ENCODE data around the gene NR5A2.

Gene NR5A2

DNA sequence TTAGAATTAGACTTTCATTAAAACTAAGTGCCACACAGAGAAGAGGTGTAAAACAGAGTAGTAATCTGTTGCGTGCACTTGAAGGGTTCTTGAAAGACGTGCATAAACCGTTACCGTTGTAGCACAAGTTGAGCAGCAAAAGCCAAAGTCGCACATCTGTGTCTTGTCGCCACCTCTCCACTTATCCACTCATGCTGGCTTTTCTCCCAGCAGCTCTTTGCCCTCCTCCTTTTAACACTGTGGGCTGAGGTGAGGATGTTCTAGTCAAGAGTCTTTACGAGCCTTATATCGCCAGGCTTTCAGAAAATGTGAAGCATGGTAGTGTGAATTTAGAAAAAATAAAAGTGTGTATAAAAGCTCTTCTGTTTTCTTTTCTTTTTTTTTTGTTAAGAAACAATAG, 48.0 kb downstream of the NR5A2 start:
- peak; percentile 73 for DNase-seq

DNA sequence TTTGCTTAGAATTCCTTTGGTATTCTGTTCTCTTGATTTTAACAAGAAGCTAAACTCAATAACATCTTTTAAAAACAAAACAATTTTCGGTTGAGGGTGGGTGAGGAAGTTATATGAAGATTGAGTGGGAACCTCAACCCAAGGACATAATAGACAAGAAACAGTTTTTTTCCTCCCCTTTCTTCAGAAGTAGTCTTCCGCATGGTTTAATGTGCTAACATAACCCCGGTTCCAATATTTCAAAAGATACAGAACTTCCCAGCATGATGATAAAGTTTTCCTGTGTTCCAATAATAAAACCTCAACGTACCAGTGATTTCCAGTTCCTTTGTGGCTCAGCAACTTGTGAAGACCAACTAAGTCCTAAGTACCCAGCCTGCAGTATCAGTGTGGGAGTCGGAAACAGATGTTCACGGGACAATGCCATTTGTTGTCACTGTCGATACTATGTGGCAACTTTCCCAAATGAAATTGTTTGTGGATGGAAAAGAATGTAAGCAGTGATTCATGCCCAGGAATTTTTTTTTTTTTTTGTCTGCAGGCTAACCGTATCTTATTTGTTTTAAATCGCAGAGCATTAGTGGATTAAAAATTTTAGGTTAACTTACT, 48.5 kb downstream of the NR5A2 start:
- DNase-seq, result no peak

DNA sequence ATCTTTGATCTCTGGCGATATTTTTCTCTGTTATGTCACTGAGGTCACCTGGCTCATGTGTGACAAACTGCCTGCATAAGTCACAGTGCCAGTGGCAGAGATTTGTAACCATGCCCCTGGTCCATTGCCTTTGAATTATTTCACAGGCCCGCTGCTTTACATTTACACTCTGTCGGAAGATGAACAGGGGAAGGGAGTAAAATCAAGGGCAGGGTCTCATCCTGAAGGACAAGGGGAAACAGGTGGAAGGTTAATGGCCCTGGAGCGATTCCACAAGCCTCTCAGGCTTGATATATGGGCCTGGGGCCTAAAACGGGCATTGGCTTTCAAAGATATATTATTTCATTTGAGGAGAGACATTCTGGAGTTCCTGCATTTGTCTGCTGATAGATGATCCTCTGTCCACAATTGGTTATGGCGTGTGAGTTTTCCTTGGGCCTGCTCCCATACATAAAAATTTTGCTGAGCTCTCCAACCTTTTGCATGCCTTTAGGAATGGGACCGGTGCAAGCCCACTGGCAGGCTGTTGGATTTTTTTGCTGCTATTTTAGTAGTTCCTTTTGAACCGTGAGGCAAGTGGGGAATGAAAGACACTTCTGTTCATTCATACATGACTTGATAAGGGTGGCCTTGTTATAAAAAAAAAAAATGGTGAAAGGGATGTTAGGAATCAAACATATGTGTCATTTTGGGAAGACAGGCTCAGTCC, 51.9 kb downstream of the NR5A2 start:
- DNase-seq, result no peak

DNA sequence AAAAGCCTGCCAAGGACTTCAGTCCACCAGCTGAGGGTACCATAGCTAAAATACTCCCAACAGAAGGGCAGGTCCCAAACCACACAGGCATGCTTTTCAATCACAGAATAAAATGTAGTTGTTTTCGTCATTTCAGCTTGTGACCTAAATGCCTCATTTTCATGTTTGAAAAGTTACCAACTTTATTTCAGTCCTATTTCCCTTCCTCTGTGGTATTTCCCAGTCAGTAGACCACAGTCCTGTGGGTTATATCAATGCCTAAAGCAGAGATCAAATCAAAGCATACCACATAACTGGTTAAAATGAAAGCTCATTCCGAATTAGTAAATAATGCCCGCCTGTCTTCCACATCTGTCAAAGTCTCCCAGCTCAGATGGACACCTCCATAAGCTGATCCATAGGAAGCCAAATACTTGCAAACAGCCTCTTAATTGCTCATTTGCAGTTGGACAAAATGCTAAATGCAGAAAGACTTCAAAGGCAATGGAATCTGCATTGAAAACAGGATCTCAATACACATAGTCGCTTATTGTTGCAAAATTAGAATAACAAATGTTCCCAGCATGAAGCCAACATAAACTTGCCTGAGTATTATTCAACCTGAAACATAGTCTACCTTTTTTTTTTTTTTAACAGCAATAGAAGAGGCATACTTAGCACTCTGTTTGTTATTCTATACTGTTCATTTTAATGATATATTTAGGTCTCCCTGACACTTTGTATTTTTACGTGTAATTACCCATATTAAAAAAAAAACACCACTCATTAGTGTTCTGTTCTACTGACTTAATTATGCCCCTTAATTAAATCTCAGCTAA, 53.9 kb downstream of the NR5A2 start:
- no peak for DNase-seq

DNA sequence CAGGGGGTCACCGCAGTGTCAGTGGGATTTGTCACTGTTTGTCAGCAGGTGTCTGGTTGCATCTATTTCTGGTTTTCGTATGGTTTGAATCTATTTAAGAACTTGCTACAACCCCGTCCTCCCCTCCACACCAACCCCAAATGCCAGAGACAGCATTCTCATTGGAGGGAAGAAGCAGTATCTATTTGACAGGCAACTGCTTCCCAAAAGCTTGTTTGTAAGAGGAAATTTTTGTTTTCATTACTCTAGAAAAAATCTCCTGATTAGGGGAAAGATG, 54.4 kb downstream of the NR5A2 start:
- DNase-seq, result no peak

DNA sequence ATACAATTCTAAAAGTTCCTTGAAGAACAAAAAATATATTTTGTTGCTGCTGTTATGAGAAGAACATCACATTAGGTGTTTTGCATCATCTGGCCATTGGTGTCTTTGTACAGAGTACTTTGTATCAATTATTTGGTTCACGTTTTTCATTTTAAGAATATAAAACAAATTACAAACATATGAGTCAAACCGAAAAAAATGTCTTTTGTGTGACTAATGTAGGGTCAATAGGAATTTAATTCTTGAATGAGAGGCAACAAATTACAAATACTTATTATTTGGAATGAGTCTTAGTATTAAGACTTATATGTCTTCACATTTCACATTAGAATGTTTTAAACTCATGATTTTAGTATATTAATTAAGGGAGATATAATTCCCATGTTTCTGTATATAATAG, 54.8 kb downstream of the NR5A2 start:
- no peak for DNase-seq

DNA sequence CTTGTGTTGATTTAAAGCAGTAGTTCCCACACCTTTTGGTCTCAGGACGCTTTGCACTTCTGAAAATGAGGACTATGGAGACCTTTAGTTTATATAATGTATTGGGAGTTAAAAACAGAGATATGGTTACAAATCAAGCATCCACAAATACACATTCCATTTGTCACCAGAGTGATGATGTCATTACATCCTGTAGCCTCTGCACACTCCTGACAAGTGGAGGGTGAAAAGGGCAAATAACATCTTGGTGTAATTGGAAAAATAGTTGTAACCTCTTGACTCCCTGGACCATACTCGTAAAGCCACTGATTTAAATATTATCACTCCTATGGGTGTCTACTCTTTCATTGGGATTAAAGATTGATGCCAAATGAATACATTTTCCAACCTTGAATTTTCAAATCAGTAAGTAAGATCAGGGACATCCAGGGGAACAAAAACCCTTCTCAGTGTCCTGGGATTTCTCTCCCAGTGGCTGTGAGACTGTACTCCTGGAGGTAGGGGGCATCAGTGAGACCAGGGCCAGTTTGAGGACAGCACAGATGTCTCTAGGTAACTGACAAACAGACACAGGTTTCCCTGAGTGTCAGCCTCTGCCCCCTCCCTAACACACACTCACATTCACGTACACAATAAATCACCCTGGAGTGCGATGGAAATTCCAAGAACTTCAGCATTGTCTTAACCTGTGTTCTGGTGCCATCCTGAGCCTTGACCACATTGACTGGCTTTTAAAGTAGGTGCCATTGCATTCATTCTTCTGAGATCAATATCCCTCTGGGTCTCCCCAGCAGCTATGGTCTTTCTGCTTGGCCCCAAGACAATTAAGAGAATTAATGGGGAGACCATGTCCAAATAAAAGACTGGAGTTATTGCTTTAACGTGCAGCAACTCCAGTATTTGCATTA, 63.0 kb downstream of the NR5A2 start:
- no peak for DNase-seq

DNA sequence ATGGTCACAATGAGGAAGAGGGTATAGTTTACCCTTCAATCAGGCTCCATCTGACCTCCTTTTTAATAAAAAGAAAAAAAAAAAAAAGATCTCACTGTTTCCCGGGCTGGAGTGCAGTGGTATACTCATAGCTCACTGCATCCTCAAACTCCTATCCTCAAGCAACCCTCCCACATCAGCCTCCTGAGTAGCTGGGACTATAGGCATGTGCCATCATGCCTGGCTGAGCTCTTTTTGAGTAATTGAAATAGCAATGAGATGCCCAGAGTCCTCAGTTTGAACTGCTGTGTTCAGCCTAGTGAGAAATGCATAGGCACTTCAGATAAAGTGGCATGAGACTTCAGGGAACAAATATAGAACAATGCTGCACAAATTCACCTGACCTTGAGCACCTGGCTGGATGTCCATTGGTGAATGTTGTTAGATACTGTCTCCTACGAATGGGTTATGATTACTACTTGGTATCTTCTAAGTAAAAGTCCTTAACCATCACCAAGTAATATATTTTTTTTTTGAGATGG, 67.6 kb downstream of the NR5A2 start:
- DNase-seq, result no peak

DNA sequence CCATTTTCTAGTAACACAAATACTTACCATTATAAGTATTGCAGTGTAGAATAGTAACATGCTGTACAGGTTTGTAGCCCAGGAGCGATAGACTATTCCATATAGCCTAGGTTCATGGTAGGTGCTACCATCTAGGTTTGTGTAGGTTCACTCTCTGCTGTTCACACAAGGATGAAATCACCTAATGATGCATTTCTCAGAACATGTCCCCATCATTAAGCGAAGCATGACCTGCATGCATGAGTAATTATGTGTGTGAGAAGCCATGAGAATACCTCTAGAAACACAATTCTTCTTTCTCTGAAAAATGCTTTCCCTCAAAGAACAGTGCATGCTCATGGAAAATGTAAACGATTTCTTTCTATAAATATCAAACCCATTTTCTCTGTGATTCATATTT, 69.3 kb downstream of the NR5A2 start:
- DNase-seq, result no peak

DNA sequence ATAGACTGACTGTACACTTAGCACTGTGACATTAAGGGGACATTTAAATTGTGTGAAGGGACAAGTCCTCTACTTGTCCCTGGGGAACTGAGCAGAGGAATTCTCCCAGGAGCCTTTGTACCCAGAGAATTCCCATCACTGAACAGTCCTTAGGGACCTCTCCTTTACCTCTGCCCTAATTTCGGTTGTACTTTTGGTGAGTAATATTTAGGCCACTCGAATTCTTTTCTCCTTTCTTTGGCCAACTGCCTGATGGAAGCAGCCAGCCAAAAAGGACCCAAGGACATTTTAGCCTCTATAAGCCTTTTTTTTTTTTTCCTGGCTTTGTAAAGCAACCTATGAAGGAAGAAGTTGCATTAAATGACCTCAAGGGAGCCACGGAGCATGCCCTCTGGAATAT, 71.5 kb downstream of the NR5A2 start:
- DNase-seq, result no peak

DNA sequence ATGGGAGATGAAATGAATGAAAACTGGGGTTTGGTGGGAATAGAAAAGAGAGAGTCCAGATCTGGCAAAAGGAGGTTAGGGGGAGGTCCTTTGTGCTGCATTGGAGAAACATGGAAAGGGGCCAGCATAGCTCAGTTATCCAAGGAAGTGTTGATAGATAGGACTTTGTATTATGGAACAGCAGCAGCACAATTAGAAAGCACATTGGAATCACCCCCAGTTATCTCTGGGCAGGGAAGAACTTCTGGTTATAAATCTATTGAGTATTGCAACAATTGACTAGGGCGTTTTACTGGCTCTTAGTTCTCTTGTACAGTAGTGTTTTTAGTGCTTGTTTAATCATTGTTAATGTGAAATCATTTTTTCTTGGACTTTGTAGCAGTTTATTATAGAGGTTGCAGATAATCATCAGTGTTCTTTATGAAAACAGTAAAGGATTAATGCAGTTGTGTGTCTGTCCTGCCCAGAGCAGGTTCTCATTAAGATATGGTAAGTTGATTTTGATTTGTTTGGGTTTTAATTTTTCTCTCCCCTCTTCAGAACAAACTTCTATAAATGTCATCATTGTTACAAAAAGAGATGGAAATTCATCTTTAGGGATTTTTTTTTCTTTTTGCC, 76.6 kb downstream of the NR5A2 start:
- no peak for DNase-seq

DNA sequence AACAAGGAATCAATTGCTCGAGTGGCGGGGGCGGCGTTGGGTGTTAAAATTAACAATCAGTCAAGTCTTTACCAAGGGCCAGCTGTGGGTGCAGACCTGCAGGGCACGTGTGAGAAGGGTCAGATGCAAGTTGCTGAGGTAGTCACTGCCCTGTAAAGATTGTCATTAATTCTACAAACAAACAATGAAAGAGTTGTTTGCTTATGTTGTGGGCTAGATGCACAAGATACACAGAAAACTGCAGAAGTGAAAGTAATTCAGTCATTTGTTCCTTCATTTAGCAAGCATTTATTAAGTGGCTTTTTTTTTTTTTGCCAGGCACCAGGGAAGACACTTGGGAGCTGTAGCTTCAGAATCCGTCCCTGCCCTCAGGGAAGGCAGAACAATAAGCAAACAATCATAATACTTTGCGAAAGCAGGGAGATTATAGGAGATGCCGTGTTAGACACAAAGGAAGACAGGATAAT, 79.5 kb downstream of the NR5A2 start:
- peak; percentile 17 for DNase-seq

DNA sequence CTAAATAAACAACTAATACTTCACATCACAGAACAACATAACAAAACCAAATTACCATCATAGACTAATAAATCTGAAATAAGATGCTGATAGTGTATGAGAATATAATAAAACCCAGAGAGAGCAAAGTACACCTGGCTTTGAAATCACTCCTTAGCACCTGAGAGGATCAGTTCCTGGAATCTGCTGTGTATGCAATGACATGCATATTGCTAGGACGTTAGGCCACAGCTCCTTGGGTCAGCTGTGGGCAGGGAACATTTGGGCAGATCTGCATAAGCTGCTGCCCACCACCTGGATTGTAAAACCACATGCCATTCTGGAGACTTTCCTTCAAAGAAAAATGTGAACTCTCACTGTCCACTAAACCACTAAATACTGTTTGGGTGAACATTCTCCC, 81.1 kb downstream of the NR5A2 start:
- no peak for DNase-seq

DNA sequence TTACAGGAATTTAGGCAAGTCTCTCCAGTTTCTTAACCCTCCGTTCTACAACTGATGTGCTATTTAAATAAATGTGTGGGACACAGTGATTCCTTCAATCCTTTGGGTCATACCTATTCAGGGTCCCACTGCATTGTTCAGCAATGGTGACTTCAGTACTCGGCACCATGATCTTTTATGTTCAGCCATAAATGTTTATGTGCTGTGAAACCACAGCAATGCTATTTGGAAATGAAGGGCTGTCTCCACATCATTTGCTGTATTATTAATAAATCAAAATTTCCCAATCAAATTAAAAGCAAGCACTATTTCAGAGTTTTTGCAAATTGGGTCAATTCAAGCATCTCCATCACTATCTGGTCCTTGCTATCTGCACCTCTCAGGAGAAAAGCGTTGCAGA, 84.8 kb downstream of the NR5A2 start:
- DNase-seq, result no peak

DNA sequence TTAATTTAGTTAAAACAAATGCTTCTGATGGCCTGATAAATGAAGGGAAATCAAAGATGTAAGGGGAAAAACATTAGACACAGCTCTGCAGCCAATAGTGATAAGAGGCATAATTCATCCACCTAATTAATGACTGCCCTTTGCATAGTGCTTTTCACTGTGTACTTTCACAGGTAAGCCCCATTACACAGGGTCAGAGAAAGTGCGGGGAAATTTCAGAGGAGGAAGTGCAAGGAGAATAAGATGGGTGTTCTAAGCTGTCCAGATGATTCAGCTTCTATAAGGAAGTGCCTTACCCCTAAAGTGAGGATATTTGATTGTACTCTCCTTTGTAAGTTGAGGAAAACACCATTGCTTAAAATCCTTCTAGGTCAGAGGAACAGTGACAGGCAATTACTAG, 88.0 kb downstream of the NR5A2 start:
- DNase-seq, result no peak

DNA sequence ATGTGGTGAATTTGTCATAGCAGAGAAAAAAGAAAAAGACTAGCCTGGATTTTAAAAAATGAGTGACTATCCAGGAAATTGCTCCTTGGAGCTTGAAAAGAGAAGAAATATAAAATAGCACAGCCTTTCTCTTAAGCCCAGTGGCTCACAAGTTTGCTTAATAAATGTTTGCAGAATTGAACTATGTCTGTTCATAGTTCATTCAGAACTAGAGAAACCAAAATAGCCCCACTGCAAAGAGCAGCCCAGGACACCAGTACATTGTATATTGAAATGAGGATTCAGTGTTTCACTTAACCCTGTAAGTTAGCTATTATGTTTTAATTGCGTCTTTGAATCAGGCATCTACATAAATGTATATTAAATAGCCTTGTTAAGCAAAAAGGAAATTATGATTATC, 88.8 kb downstream of the NR5A2 start:
- no peak for DNase-seq

DNA sequence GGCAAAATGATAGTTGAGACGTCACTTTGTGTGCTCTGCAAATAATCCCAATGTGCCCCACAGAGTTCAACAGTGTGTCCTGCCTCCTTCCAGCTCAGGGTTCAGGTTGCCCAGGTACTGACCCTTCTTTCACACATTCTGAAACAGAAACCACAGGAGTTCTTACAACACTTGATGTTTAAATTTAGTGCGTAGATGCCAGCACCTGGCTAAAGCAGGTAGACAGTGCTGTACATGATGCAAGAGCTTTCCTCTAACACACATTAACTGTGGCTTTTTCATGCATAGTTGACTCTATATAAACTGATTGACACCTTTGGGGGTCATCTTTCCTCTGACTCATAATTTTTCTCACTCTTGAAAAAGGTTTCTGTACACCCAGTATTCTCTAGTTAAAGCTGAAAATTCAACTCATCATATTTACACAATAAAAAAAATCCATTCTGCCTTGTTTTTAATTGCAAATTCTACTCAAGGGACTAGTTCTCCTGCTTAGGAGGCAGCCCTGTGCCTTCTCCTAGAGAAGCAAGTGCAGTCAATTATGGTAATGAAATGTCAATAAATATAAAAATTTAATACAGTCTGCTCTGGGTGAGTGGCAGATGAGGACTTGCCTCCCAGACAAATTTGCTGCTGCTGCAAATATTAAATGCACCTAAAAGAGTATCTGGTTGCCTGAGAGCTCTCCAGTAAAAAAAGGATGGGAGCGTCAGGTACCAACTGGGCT, 91.4 kb downstream of the NR5A2 start:
- DNase-seq, result no peak

DNA sequence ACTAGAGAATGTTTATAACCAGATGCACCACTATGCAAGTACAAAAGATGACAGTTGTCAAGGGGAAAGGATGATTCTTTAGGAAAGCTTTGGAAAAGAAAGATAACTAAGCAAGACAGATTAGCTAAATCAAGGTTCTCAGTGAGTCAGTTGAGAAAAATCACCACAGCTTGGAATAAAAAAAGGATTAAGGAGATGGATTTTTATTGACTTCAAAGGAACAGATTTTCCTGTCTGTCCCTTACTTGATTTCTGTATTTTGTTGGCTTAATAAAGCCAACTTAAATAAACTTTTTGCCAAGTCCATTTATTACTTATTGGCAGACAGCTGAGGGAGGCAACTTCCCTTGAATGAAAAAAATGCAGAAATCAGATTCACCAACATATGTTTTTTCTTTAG, 93.9 kb downstream of the NR5A2 start:
- DNase-seq, result no peak

DNA sequence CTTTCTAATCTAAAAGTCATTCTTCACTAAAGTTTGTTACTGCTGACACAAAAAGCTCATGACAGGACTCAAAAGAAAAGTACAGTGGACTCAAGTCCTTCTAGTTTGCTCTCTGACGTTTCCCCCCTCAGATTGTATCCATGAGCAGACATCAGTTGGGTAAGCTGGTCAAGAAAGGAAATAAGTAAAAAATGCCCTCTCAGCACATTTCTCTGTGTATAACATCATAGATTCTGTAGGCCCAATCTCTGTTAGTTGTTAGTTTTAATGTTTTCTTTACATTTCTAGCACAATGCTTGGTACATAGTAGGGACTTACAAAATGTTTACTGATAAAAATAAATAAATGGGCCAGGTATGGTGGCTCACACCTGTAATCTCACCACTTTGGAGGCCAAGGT, 96.8 kb downstream of the NR5A2 start:
- no peak for DNase-seq

DNA sequence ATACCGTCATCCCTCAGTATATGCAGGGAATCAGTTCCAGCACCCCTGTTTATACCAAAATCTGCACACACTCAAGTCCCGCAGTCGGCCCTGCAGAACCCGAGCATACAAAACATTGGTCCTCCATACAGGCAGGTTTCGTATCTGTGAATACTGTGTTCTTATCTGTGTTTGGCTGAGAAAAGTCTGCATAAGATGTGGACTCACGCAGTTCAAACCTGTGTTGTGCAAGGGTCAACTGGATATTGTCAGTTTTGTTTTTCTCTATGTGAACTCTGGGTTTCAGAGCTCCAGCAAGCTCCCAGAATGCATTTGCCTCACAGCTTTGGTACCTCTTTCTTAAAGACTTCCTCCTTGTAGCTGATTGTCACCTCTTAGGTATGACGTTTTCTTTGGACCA, 100.6 kb downstream of the NR5A2 start:
- no peak for DNase-seq

DNA sequence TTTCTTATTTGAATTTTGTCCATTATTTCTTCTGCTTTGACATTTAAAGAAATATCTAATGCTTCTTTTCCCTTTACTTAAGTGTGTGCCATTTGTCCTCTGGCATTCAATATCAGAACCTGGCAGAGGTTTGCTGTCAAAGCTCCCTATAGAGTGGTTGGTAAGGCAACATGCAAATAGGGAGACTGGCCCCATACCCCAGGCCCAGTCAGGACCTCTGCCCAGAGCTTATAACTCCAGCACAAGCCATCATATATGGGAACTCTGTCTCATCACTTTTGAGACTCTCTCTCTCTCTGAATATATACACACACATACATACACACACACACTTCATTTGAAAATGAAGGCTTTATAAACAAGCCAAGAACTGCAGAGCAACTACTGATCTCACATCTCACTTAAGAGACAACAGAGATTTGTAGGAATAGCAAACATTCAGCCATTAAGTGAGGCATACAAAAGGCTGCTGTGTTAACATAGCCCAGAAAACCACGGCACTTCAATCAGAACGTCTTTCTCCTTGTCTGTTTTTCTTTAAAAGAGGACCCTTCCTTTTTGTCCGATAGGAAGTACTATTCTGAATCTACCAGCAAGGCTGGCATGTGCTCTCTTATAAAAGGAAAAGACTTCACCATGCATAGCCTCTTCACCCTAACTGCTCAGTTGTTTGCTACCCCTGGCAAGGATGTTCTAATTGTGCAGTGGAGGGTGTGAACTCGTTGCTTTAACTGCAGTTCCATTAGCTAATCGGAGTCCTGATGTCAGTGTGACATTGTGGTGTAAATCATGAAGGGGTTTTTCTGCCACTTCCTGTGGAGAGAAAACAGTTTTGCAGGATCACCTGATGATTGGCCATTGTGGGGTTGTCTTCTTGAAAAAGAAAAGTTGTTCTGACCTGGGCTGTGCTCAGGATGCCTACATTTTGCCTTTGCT, 101.7 kb downstream of the NR5A2 start:
- DNase-seq, result no peak
